GM21786 (cell line): ENCODE measurements around the gene MCUB.
"Not testable (repeated sequence)": the region's sequence is repeated elsewhere in the genome, so short reads cannot be mapped to it uniquely, and the experiment has no call there.

Experiments used
- ATAC-seq: cut with Tn5 transposase; IDR thresholded peaks from one replicate; pipeline ENCODE4 v1.9.1; 2021; ENCODE audit not compliant: unreplicated experiment

Gene MCUB

GRCh38 chr4:109678472-109678871 is 118.4 kb downstream of the MCUB start:
- ATAC-seq, result not testable (repeated sequence)

- ATAC-seq, result not testable (repeated sequence)
Measured at GRCh38 chr4:109678925-109679324, 118.9 kb downstream of the MCUB start.

- ATAC-seq, result no peak
Measured at GRCh38 chr4:109682875-109683274, 122.8 kb downstream of the MCUB start.

GRCh38 chr4:109683621-109684253 is 123.7 kb downstream of the MCUB start:
- no peak for ATAC-seq

GRCh38 chr4:109684727-109685126 is 124.7 kb downstream of the MCUB start:
- no peak for ATAC-seq

- ATAC-seq, result peak; percentile 96
Measured at GRCh38 chr4:109690690-109691410, 130.8 kb downstream of the MCUB start.

- no peak for ATAC-seq
Measured at GRCh38 chr4:109691411-109691920, 131.4 kb downstream of the MCUB start.

GRCh38 chr4:109698656-109699055 is 138.6 kb downstream of the MCUB start:
- ATAC-seq, result no peak

GRCh38 chr4:109699553-109700225 is 139.6 kb downstream of the MCUB start:
- ATAC-seq, result no peak

- no peak for ATAC-seq
Measured at GRCh38 chr4:109701566-109702410, 141.7 kb downstream of the MCUB start.

- ATAC-seq, result peak; percentile 64
Measured at GRCh38 chr4:109702950-109703663, 143.1 kb downstream of the MCUB start, which contains the start of gene CASP6. Gene CASP6 (minus strand): TSS chr4:109703445. CDS start chr4:109703395, 50 bp downstream.

- ATAC-seq, result no peak
Measured at GRCh38 chr4:109703664-109704361, 143.8 kb downstream of the MCUB start.

GRCh38 chr4:109708435-109708834 is 148.4 kb downstream of the MCUB start:
- ATAC-seq, result no peak

- peak; percentile 75 for ATAC-seq
Measured at GRCh38 chr4:109708990-109709389, 148.9 kb downstream of the MCUB start.

GRCh38 chr4:109713500-109713899 is 153.5 kb downstream of the MCUB start:
- ATAC-seq, result no peak

GRCh38 chr4:109718759-109719158 is 158.7 kb downstream of the MCUB start:
- ATAC-seq, result no peak

GRCh38 chr4:109719604-109720003 is 159.6 kb downstream of the MCUB start:
- ATAC-seq, result no peak

- ATAC-seq, result no peak
Measured at GRCh38 chr4:109721033-109721432, 161.0 kb downstream of the MCUB start.

GRCh38 chr4:109722357-109722756 is 162.3 kb downstream of the MCUB start:
- no peak for ATAC-seq

- ATAC-seq, result no peak
Measured at GRCh38 chr4:109723110-109723509, 163.1 kb downstream of the MCUB start.
